HepG2 (cell line): ENCODE measurements around the gene UBE2G2. TPM values are rescaled to one million over a fixed set of nuclear protein-coding genes. Genes with fewer than 3 reads are reported as not detected.

Experiments used
- AGO1 ChIP-seq: fragments of 200-400 bp; formaldehyde crosslinking; IDR thresholded peaks from 2 replicates; pipeline ENCODE4 v1.6.1; 2017; ENCODE audit warnings: mild to moderate bottlenecking, low read depth, low read length, moderate library complexity; ENCODE audit not compliant: poor library complexity, severe bottlenecking
- AKNA ChIP-seq: sonication (generic); formaldehyde crosslinking; IDR thresholded peaks from 2 replicates; pipeline ENCODE4 v1.4.0; 2020; ENCODE audit warnings: missing genetic modification reagents, borderline replicate concordance
- BCLAF1 ChIP-seq: fragments of 450-650 bp; IDR thresholded peaks from 2 replicates; pipeline ENCODE4 v1.6.1; 2017; ENCODE audit warnings: mild to moderate bottlenecking
- CCDC6 ChIP-seq: sonication (generic); formaldehyde crosslinking; IDR thresholded peaks from 2 replicates; pipeline ENCODE4 v1.8.1; 2022; ENCODE audit warnings: mild to moderate bottlenecking, missing genetic modification reagents, moderate library complexity
- GRHL1 ChIP-seq: sonication (generic); formaldehyde crosslinking; conservative IDR thresholded peaks from 2 replicates; pipeline ENCODE4 v1.8.0; 2022; ENCODE audit warnings: missing genetic modification reagents
- HIVEP1 ChIP-seq: sonication (generic); formaldehyde crosslinking; IDR thresholded peaks from 2 replicates; pipeline ENCODE4 v1.4.0; 2020; ENCODE audit warnings: mild to moderate bottlenecking, missing genetic modification reagents
- IRF1 ChIP-seq: sonication (generic); formaldehyde crosslinking; IDR thresholded peaks from 2 replicates; pipeline ENCODE4 v1.4.0; 2020; ENCODE audit warnings: low read depth, mild to moderate bottlenecking, missing genetic modification reagents
- RERE ChIP-seq: IDR thresholded peaks from 2 replicates; pipeline ENCODE4 v1.6.1; 2016; ENCODE audit warnings: low read depth, missing genetic modification reagents, missing compliant biosample characterization
- SP1 ChIP-seq, 2 experiments: fragments of 450-650 bp in 1 of 2; sonication (generic) in 1 of 2; formaldehyde crosslinking in 1 of 2; IDR thresholded peaks; 2 replicates each; pipeline versions ENCODE4 v1.4.0 to v1.6.1; 2016 to 2020; ENCODE audit warnings: missing genetic modification reagents in 1 of 2
- ZNF274 ChIP-seq: sonication (generic); formaldehyde crosslinking; IDR thresholded peaks from 2 replicates; pipeline ENCODE4 v1.5.1; 2020; ENCODE audit warnings: mild to moderate bottlenecking, missing genetic modification reagents
- polyA plus RNA-seq, 8 experiments: library from polyadenylated mRNA; depleted of rRNA in 3 of 8; stranded (reverse) in 7 of 8; unstranded in 1 of 8; fragments of >200 nt; fragmentation: Illumina TruSeq in 4 of 8; extraction: Trizol in 4 of 8; gene quantifications; 2 replicates each; pipeline versions ENCODE4 v1.2.1 to v1.2.3, GENCODE V29; 2011 to 2016; ENCODE audit warnings: low read depth in 4 of 8, missing spikeins in 1 of 8, mixed read lengths in 1 of 8; ENCODE audit not compliant: insufficient read depth in 1 of 8
- total RNA-seq, 5 experiments: library from RNA; depleted of rRNA; stranded (reverse); fragments of >200 nt; fragmentation: Illumina TruSeq; extraction: Trizol; gene quantifications; 2 replicates each; pipeline ENCODE4 v1.2.3, GENCODE V29; 2016; ENCODE audit warnings: low read depth in 1 of 5

UBE2G2 gene
- total and polyA plus RNA-seq, 2 of the 13 experiments (the other 11 are each of a cell fraction or from before 2014, with no cell fraction given), result 55.4 to 92.0 TPM

GRCh38 chr21:44846485-44847260 is 45.1 kb upstream of the UBE2G2 start (continued):
- 0 out of 2 replicates have a peak, but pooled peaks have one; percentile 18 for TF ChIP-seq RERE
- no peak for TF ChIP-seq GRHL1
- TF ChIP-seq CCDC6 (CRISPR knock-in tag), result 0 out of 2 replicates have a peak, but pooled peaks have one; percentile 55
- peak; percentile 72; the same call in 1 of the 2 replicates for TF ChIP-seq HIVEP1 (CRISPR knock-in tag)
- no peak for TF ChIP-seq ZNF274 (CRISPR knock-in tag)
- TF ChIP-seq AKNA (CRISPR knock-in tag), result no peak
- TF ChIP-seq IRF1, result no peak
- TF ChIP-seq AGO1, result peak; percentile 92
- TF ChIP-seq SP1 (IDR thresholded peaks at IDR 0.05), result no peak
- no peak for TF ChIP-seq SP1 (CRISPR knock-in tag; IDR thresholded peaks at IDR 0.05)
- TF ChIP-seq BCLAF1, result no peak
